ENCODE data around the gene DEGS2. TPM values are rescaled to one million over a fixed set of nuclear protein-coding genes. Genes with fewer than 3 reads are reported as not detected.

The DEGS2 gene
- total and polyA plus RNA-seq, 2 of the 13 experiments (the other 11 are each of a cell fraction or from before 2014, with no cell fraction given), result 0.09 TPM

GRCh38 chr14:100192672-100193416, 33.4 kb upstream of the DEGS2 start (continued):
- TF ChIP-seq PRPF4 (IDR thresholded peaks at IDR 0.05; ENCODE audit: low read depth, low read length, poor library complexity, severe bottlenecking) (no peak), CHD4 (IDR thresholded peaks at IDR 0.05; ENCODE audit: borderline replicate concordance, low read length) (no peak), ZNF564 (CRISPR knock-in tag; IDR thresholded peaks at IDR 0.05) (peak; percentile 68; the same call in 1 of the 2 replicates), MBD4 (IDR thresholded peaks at IDR 0.05; ENCODE audit: borderline replicate concordance, low read length) (no peak), HNF4A (CRISPR knock-in tag; IDR thresholded peaks at IDR 0.05) (peak; percentile 87), TARDBP (CRISPR knock-in tag; IDR thresholded peaks at IDR 0.05) (peak; percentile 92), ZNF326 (CRISPR knock-in tag; IDR thresholded peaks at IDR 0.05; ENCODE audit: borderline replicate concordance) (0 out of 2 replicates have a peak, but pooled peaks have one; percentile 29), NR2F6 (IDR thresholded peaks at IDR 0.05) (peak; percentile 77), NR2F6 (CRISPR knock-in tag; IDR thresholded peaks at IDR 0.05) (peak; percentile 89), ZBTB40 (IDR thresholded peaks at IDR 0.05) (no peak), ZBTB40 (CRISPR knock-in tag; IDR thresholded peaks at IDR 0.05) (peak; percentile 60), POLR2G (IDR thresholded peaks at IDR 0.05; ENCODE audit: low read depth, low read length) (peak; percentile 73), GPBP1L1 (CRISPR knock-in tag; IDR thresholded peaks at IDR 0.05) (no peak), ARID2 (CRISPR knock-in tag; IDR thresholded peaks at IDR 0.05; ENCODE audit: borderline replicate concordance) (peak; percentile 92; the same call in 1 of the 2 replicates), CREM (IDR thresholded peaks at IDR 0.05) (peak; percentile 24; the same call in 1 of the 2 replicates), CREM (CRISPR knock-in tag; IDR thresholded peaks at IDR 0.05) (no peak), GFI1 (CRISPR knock-in tag; IDR thresholded peaks at IDR 0.05; ENCODE audit: borderline replicate concordance) (peak; percentile 89; the same call in 1 of the 2 replicates), ZNF232 (CRISPR knock-in tag; IDR thresholded peaks at IDR 0.05; ENCODE audit: borderline replicate concordance) (peak; percentile 75; the same call in 1 of the 2 replicates), SMYD3 (CRISPR knock-in tag; IDR thresholded peaks at IDR 0.05) (peak; percentile 85), SOX5 (CRISPR knock-in tag; IDR thresholded peaks at IDR 0.05; ENCODE audit: borderline replicate concordance) (peak; percentile 63), IKZF4 (CRISPR knock-in tag; IDR thresholded peaks at IDR 0.05; ENCODE audit: borderline replicate concordance, low read depth, not compliant biosample characterization) (no peak), ZBTB42 (CRISPR knock-in tag; IDR thresholded peaks at IDR 0.05) (peak; percentile 75; the same call in 1 of the 2 replicates)

Measured in HepG2 (cell line).